Ovary (tissue), 9 donors: ENCODE data around the gene AGPS. TPM values are rescaled to one million over a fixed set of nuclear protein-coding genes. Genes with fewer than 3 reads are reported as not detected.
"Not testable (repeated sequence)": the region's sequence is repeated elsewhere in the genome, so short reads cannot be mapped to it uniquely, and the experiment has no call there.

ENCODE experiments used
- DNase-seq, 5 donors: peaks; one replicate each; pipeline ENCODE4 v3.0.0-alpha.2; 2019 to 2020
- H3K27ac ChIP-seq, 2 donors: fragments of 200-600 bp; one replicate each; pipeline versions ENCODE4 v1.5.1 to v1.8.0; 2019 to 2022
- H3K27me3 ChIP-seq: fragments of 200-600 bp; one replicate; pipeline ENCODE4 v1.8.0; 2022
- H3K36me3 ChIP-seq: fragments of 200-600 bp; sonication (generic); one replicate; pipeline ENCODE4 v1.5.1; 2019
- H3K4me1 ChIP-seq: one replicate; pipeline ENCODE4 v1.8.1; 2013; ENCODE audit warnings: mild to moderate bottlenecking, moderate library complexity; ENCODE audit not compliant: insufficient read depth
- H3K4me3 ChIP-seq: fragments of 200-600 bp; sonication (generic); one replicate; pipeline ENCODE4 v1.5.1; 2017
- H3K9me3 ChIP-seq, 2 donors: fragments of 200-600 bp in 1 of 2; sonication (generic) in 1 of 2; one replicate each; pipeline versions ENCODE4 v1.5.1 to v1.8.1; 2013 to 2019; ENCODE audit warnings: mild to moderate bottlenecking in 1 of 2, moderate library complexity in 1 of 2
- EP300 ChIP-seq: sonication (generic); formaldehyde crosslinking; IDR thresholded peaks from one replicate; pipeline ENCODE4 v1.6.1; 2017; ENCODE audit warnings: antibody characterized with exemption
- POLR2A ChIP-seq: fragments of 450-650 bp; IDR thresholded peaks from one replicate; pipeline ENCODE4 v1.6.1; 2017; ENCODE audit warnings: antibody characterized with exemption, mild to moderate bottlenecking, moderate library complexity
- WGBS, 3 donors: extraction: QIAGEN DNeasy Blood & Tissue Kit in 1 of 3; methylation state at CpG; one replicate each; pipeline versions ENCODE4 v1.1.5 to v1.1.7; 2013 to 2017; 5-methylcytosine and 5-hydroxymethylcytosine counted together
- intact Hi-C, 4 donors: fragments of 100-400 bp; cut with DNase I; formaldehyde crosslinking; loops; one replicate each; pipeline versions ENCODE4 v1.11.0 to v1.15.1; 2022 to 2023
- polyA plus RNA-seq, 2 donors: library from polyadenylated mRNA; stranded (reverse); fragments of 200-250 nt in 1 of 2; fragments of 350-450 nt in 1 of 2; fragmentation: Illumina TruSeq in 1 of 2; extraction: RNeasy Lipid Tissue Mini Kit (QIAGEN cat#74804) in 1 of 2; gene quantifications; one replicate each; pipeline ENCODE4 v1.2.3, GENCODE V29; 2013 to 2014
- total RNA-seq, 7 donors: library from RNA; depleted of rRNA in 2 of 7; stranded (reverse); fragments of >200 nt in 2 of 7; fragmentation: NEBNext Ultra II Directional in 3 of 7; extraction: Animal tissue kit (Norgen Biotek cat#: 25700) in 3 of 7; gene quantifications; one replicate each; pipeline versions ENCODE4 v1.1.0 to v1.2.4, GENCODE V29; 2016 to 2023
- TF ChIP-seq, protein P1 (sequence below), 3 donors: fragments of 450-650 bp in 2 of 3; fragments of 200-600 bp in 1 of 3; IDR thresholded peaks; one replicate each; pipeline versions ENCODE4 v1.5.1 to v1.8.0; 2016 to 2022; ENCODE audit warnings: antibody characterized with exemption in 3 of 3, mild to moderate bottlenecking in 1 of 3
- donor health status: DM: no; HTN: no; CAD: no; lungs with moderate emphysema.
- donor health status: DM: no; HTN: no; CAD: no.
- donor health status: Bipolar disorder and iron deficiency.
- donor health status: DM: yes; HTN: yes; CAD: no.
- donor health status: DM: no; HTN: no; CAD: no.
- donor health status: DM: yes; HTN: yes; CAD: no.

AGPS gene
- total and polyA plus RNA-seq, 9 donors = 5.4 to 31.5 (median 21.3) TPM

DNA sequence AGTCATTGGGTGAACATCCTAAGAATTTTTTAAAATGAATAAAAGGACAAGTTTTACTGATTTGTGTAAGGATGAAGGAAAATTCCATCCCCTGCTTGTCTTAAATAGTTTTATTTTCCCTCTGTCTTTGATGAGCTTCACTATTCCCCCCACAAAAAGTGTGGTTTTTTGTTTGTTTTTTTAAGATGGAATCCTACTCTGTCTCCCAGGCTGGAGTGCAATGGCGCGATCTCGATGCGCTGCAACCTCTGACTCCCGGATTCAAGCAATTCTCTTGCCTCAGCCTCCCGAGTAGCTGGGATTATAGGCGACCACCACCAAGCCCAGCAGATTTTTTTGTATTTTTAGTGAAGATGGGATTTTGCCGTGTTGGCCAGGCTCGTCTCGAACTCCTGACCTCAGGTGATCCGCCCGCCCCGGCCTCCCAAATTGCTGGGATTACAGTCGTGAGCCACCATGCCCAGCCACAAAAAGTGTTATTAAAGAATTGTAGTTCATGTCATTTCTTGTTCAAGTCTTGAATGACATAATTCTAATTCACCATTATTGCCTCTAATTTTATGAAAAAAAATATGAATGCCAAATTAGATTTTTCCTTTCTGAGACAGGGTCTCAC lies 91.7 kb downstream of the AGPS start:
- Histone ChIP-seq H3K36me3 (no peaks in the 10 kb centered on the region), H3K9me3 (no peaks in the 10 kb centered on the region), H3K27me3 (no peaks in the 10 kb centered on the region), H3K4me1 (no peaks in the 10 kb centered on the region), H3K4me3 (no peak overlapping the region), H3K27ac (no peak overlapping the region)
- intact Hi-C loops = no loop called here
- 95 to 98% (median 96%) methylated on average over 14 of the region's 14 CpGs for WGBS, 3 donors
- DNase-seq = no peak
- no peak for TF ChIP-seq EP300
- TF ChIP-seq, protein P1, sequence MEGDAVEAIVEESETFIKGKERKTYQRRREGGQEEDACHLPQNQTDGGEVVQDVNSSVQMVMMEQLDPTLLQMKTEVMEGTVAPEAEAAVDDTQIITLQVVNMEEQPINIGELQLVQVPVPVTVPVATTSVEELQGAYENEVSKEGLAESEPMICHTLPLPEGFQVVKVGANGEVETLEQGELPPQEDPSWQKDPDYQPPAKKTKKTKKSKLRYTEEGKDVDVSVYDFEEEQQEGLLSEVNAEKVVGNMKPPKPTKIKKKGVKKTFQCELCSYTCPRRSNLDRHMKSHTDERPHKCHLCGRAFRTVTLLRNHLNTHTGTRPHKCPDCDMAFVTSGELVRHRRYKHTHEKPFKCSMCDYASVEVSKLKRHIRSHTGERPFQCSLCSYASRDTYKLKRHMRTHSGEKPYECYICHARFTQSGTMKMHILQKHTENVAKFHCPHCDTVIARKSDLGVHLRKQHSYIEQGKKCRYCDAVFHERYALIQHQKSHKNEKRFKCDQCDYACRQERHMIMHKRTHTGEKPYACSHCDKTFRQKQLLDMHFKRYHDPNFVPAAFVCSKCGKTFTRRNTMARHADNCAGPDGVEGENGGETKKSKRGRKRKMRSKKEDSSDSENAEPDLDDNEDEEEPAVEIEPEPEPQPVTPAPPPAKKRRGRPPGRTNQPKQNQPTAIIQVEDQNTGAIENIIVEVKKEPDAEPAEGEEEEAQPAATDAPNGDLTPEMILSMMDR (IDR thresholded peaks at IDR 0.05) = no peak
- no peak for TF ChIP-seq POLR2A

DNA sequence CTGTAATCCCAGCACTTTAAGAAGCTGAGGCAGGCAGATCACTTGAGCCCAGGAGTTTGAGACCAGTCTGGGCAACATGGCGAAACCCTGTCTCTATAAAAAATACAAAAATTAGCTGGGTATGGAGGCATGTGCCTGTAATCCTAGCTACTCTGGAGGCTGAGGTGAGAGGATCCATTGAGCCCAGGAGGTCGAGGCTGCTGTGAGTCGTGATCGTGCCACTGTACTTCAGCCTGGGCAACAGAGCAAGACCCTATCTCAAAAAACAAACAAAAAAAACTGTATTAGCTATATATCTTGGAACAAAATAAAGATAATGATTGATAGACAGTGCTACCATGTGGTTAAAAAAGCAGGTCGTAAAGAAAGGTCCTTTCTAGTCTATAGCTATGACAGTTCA lies 93.1 kb downstream of the AGPS start:
- H3K4me1 ChIP-seq, H3K27ac ChIP-seq, H3K4me3 ChIP-seq, DNase-seq, H3K9me3 ChIP-seq, H3K27me3 ChIP-seq, intact Hi-C loops, H3K36me3 ChIP-seq: not testable (repeated sequence)
- WGBS, 3 donors = 94 to 99% (median 94%) methylated on average over 5 of the region's 5 CpGs

DNA sequence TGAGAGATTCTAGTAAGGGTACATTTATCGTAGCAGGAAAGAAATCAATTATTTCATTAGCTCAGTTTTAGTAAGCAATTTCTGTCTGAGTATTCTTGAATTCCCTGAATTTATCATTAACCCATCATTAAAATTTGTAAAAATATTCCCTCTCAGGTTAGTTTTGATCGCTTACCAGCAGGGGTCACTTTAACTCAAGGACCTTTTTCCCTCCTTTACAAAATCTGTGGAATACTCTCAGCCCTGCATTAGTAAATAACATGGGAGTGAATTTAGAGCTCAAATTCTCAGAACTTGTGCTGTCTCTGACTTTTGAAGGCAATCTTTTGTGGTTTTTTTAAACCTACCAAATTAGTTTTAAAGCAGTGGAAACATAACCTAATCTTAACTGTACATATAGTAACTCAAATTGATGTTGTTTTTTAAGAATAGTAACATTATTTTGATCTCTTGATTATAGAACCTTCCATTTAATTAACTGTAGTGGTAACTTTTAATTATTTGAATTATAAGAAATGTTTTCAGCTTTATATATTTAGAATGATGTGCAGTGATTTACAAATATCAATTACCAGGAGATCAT lies 97.2 kb downstream of the AGPS start:
- no peaks in the 10 kb centered on the region for H3K27me3 ChIP-seq
- WGBS, 3 donors = 31 to 36% (median 33%) methylated on average over 2 of the region's 2 CpGs
- TF ChIP-seq, protein P1 (IDR thresholded peaks at IDR 0.05) = peak in 2 of 3 donors; percentile 29 to 54
- TF ChIP-seq EP300 = no peak
- no peaks in the 10 kb centered on the region for H3K4me1 ChIP-seq
- no peaks in the 10 kb centered on the region for H3K9me3 ChIP-seq
- H3K36me3 ChIP-seq = no peaks in the 10 kb centered on the region
- H3K4me3 ChIP-seq = no peak overlapping the region
- no peak for DNase-seq
- intact Hi-C loops = no loop called here
- H3K27ac ChIP-seq = no peak overlapping the region

GRCh38 chr2:177495945-177496344 lies 103.4 kb downstream of the AGPS start:
- Histone ChIP-seq H3K9me3 (no peaks in the 10 kb centered on the region), H3K4me1 (no peaks in the 10 kb centered on the region), H3K4me3 (no peak overlapping the region), H3K36me3 (no peaks in the 10 kb centered on the region), H3K27me3 (no peaks in the 10 kb centered on the region), H3K27ac (no peak overlapping the region)
- intact Hi-C loops = no loop called here
- 93 to 95% (median 95%) methylated on average over 2 of the region's 2 CpGs for WGBS, 3 donors
- DNase-seq = no peak
- TF ChIP-seq, protein P1 (IDR thresholded peaks at IDR 0.05) = no peak
- no peak for TF ChIP-seq EP300
- no peak for TF ChIP-seq POLR2A

GRCh38 chr2:177496921-177497320 lies 104.3 kb downstream of the AGPS start:
- DNase-seq = no peak
- no peaks in the 10 kb centered on the region for H3K4me1 ChIP-seq
- intact Hi-C loops = no loop called here
- no peaks in the 10 kb centered on the region for H3K36me3 ChIP-seq
- no peaks in the 10 kb centered on the region for H3K9me3 ChIP-seq
- TF ChIP-seq EP300 = no peak
- TF ChIP-seq, protein P1 (IDR thresholded peaks at IDR 0.05) = no peak
- no peak for TF ChIP-seq POLR2A
- H3K27me3 ChIP-seq = no peaks in the 10 kb centered on the region
- no peak overlapping the region for H3K27ac ChIP-seq
- 63 to 77% (median 72%) methylated on average over 2 of the region's 2 CpGs for WGBS, 3 donors
- no peak overlapping the region for H3K4me3 ChIP-seq
